ENCODE data around the gene FTO.

FTO gene

DNA sequence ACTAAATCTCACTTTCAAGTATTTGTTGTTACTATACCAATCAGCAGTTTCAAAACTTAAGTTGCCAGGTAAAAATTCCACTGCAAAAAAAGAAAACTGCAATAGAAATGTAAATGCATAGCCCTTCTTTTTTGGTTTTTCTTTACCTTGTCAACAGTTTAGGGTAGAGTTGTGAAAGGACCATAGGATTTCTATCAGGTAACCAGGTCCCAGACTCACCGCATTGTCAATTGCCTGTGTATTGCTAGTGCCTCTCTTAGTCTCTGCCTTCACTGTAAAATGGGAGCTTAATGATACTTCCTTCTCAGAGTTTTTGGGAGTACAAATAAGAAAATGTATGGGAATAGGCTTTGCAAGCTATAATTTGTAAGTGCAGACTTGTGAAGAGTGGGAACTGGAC lies 145.0 kb downstream of the FTO start:
- no peaks in the 10 kb centered on the region for H3K9me3 ChIP-seq (ENCODE audit: control insufficient read depth in 1 of 2, low read length in 2 of 2)
- no peak overlapping the region for H3K27ac ChIP-seq (ENCODE audit: low read length)
- H3K27me3 ChIP-seq (ENCODE audit: low read depth, low read length) = no peaks in the 10 kb centered on the region

DNA sequence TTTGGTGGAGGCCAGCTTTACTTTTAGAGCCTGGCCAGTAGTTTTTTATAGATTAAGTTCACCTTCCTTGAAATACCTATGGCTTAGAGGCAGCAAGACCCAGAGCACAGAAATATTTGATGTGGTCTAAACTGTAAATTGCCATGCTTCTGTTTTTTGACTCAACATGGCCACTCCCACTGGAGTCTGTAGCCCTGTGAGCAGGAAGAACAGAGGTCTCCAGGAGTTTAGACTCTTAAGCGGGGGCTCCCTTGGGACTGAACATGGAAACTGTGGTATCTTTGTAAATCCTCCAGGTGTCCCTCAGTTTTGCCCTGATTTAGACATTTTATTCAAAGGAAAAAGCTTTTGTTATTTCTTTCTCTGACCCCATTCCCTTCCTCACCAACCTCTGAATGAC lies 145.6 kb downstream of the FTO start:
- no peaks in the 10 kb centered on the region for H3K27me3 ChIP-seq (ENCODE audit: low read depth, low read length)
- no peaks in the 10 kb centered on the region for H3K9me3 ChIP-seq (ENCODE audit: control insufficient read depth in 1 of 2, low read length in 2 of 2)
- no peak overlapping the region for H3K27ac ChIP-seq (ENCODE audit: low read length)
- no peaks in the 10 kb centered on the region for H3K4me1 ChIP-seq (ENCODE audit: control insufficient read depth in 1 of 2, insufficient read depth in 2 of 2, low read length in 2 of 2)
- peaks cover 4% of the 10 kb centered on the region in 2 donors for H3K36me3 ChIP-seq (ENCODE audit: control insufficient read depth in 1 of 2, insufficient read depth in 2 of 2, low read length in 2 of 2)
- H3K4me3 ChIP-seq (ENCODE audit: low read depth in 1 of 2, low read length in 2 of 2) = no peak overlapping the region

More for the DNA sequence above, 145.0 kb downstream of the FTO start:
- Histone ChIP-seq H3K4me3 (ENCODE audit: low read depth in 1 of 2, low read length in 2 of 2) (no peak overlapping the region), H3K36me3 (ENCODE audit: control insufficient read depth in 1 of 2, insufficient read depth in 2 of 2, low read length in 2 of 2) (peaks cover 4% of the 10 kb centered on the region in 2 donors), H3K4me1 (ENCODE audit: control insufficient read depth in 1 of 2, insufficient read depth in 2 of 2, low read length in 2 of 2) (no peaks in the 10 kb centered on the region)

DNA sequence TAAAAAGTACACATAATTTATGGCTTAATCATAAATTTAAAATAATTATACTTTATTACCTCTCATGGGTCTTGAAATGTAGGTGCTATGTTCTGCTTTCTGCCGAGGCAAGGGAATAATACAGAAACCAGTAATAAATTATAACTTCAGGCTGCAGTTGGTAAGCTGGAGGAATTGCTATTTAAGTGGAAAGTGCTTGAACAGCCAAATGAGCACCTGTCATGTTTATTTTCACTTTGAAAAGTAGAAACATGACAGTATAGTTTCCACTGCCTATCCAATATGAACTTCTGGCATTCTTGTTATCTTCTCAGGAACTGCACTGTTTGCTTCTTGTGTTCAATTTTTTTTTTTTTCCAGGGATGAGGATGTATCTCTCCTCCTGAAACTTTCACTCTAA lies 146.0 kb downstream of the FTO start:
- H3K36me3 ChIP-seq (ENCODE audit: control insufficient read depth in 1 of 2, insufficient read depth in 2 of 2, low read length in 2 of 2) = peaks cover 3 to 4% of the 10 kb centered on the region in 2 donors
- no peaks in the 10 kb centered on the region for H3K27me3 ChIP-seq (ENCODE audit: low read depth, low read length)
- H3K4me1 ChIP-seq (ENCODE audit: control insufficient read depth in 1 of 2, insufficient read depth in 2 of 2, low read length in 2 of 2) = no peaks in the 10 kb centered on the region
- no peak overlapping the region for H3K4me3 ChIP-seq (ENCODE audit: low read depth in 1 of 2, low read length in 2 of 2)
- no peak overlapping the region for H3K27ac ChIP-seq (ENCODE audit: low read length)
- H3K9me3 ChIP-seq (ENCODE audit: control insufficient read depth in 1 of 2, low read length in 2 of 2) = no peaks in the 10 kb centered on the region

DNA sequence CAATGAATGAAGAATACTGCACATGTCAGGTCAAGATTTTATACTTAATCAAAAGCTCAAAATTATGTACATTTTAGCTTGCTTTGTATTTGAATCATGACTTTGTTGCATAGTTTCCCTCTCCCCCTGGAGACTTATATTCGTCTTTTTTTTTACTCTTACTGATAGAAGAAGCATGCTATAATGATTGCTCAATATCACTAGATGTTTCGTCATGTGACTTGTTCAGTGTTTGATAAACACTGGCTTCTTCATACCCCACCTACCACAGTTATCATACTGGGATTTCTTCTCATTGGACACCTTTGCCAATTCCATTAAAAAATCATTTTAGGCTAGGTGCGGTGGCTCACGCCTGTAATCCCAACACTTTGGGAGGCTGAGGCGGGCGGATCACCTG lies 148.7 kb downstream of the FTO start:
- Histone ChIP-seq H3K27ac (ENCODE audit: low read length) (no peak overlapping the region), H3K4me1 (ENCODE audit: control insufficient read depth in 1 of 2, insufficient read depth in 2 of 2, low read length in 2 of 2) (no peaks in the 10 kb centered on the region), H3K9me3 (ENCODE audit: control insufficient read depth in 1 of 2, low read length in 2 of 2) (no peaks in the 10 kb centered on the region), H3K4me3 (ENCODE audit: low read depth in 1 of 2, low read length in 2 of 2) (no peak overlapping the region), H3K36me3 (ENCODE audit: control insufficient read depth in 1 of 2, insufficient read depth in 2 of 2, low read length in 2 of 2) (no peaks in the 10 kb centered on the region), H3K27me3 (ENCODE audit: low read depth, low read length) (no peaks in the 10 kb centered on the region)

DNA sequence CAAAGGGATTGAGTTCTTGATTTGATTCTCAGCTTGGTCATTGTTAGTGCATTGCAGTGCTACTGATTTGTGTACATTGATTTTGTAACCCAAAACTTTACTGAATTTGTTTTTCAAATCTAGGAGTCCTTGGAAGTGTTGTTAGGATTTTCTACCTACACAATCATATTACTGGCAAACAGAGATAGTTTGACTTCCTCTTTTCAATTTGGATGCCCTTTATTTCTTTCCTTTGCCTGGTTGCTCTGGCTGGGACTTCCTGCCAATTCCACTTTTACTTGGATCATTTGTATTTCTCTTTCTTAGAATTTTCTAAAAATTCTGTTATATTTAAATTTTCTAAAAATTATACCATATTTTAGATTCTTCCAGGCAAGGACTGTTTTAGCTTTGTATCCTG lies 151.1 kb downstream of the FTO start:
- H3K36me3 ChIP-seq (ENCODE audit: control insufficient read depth in 1 of 2, insufficient read depth in 2 of 2, low read length in 2 of 2) = no peaks in the 10 kb centered on the region
- H3K27ac ChIP-seq (ENCODE audit: low read length) = no peak overlapping the region
- no peaks in the 10 kb centered on the region for H3K9me3 ChIP-seq (ENCODE audit: control insufficient read depth in 1 of 2, low read length in 2 of 2)
- no peaks in the 10 kb centered on the region for H3K4me1 ChIP-seq (ENCODE audit: control insufficient read depth in 1 of 2, insufficient read depth in 2 of 2, low read length in 2 of 2)
- no peaks in the 10 kb centered on the region for H3K27me3 ChIP-seq (ENCODE audit: low read depth, low read length)
- no peak overlapping the region for H3K4me3 ChIP-seq (ENCODE audit: low read depth in 1 of 2, low read length in 2 of 2)

DNA sequence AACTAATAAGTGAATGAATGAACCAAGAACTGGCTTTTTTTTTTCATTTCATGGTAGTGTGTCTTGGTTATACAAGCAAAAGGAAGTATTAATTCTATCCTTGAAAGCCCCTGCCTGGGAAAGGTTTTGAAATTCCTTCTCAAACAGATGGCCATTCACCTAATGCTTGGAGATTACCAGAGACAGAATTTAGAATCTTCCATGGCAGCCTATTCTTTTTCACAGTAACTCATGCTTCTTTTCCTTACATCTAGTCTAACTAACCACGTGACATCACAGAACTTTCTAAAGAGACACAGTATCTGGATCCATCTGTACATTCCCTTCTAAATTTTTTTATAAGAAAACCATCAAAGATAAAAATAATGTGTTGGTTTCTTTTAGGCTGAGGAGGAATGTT lies 151.6 kb downstream of the FTO start:
- H3K36me3 ChIP-seq (ENCODE audit: control insufficient read depth in 1 of 2, insufficient read depth in 2 of 2, low read length in 2 of 2) = no peaks in the 10 kb centered on the region
- H3K4me1 ChIP-seq (ENCODE audit: control insufficient read depth in 1 of 2, insufficient read depth in 2 of 2, low read length in 2 of 2) = no peaks in the 10 kb centered on the region
- H3K4me3 ChIP-seq (ENCODE audit: low read depth in 1 of 2, low read length in 2 of 2) = no peak overlapping the region
- H3K27me3 ChIP-seq (ENCODE audit: low read depth, low read length) = no peaks in the 10 kb centered on the region
- H3K27ac ChIP-seq (ENCODE audit: low read length) = no peak overlapping the region
- no peaks in the 10 kb centered on the region for H3K9me3 ChIP-seq (ENCODE audit: control insufficient read depth in 1 of 2, low read length in 2 of 2)

DNA sequence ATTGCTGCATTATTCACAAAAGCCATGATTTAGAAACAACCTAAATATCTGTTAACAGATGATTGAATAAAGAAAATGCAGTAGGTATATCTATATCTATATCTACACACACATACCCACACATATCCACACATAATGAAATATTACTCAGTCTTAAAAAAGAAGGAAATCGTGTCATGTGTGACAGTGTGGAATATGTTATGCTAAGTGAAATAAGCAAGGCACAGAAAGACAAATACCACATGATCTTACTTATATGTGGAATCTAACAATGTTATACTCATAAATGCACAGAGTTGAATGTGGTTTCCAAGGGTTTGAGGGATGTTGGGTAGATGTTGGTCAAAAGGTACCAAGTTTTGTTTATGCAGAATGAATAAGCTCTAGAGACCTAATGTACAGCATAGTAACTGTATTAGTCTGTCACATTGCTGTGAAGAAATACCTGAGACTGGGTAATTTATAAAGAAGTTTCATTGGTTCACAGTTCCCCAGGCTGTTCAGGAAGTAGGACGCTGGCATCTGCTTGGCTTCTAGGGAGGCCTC lies 156.1 kb downstream of the FTO start:
- peaks cover 0 to 15% of the 10 kb centered on the region in 2 donors for H3K36me3 ChIP-seq (ENCODE audit: control insufficient read depth in 1 of 2, insufficient read depth in 2 of 2, low read length in 2 of 2)
- H3K27ac ChIP-seq (ENCODE audit: low read length) = no peak overlapping the region
- peaks cover 0 to 7% of the 10 kb centered on the region in 2 donors for H3K4me1 ChIP-seq (ENCODE audit: control insufficient read depth in 1 of 2, insufficient read depth in 2 of 2, low read length in 2 of 2)
- no peaks in the 10 kb centered on the region for H3K27me3 ChIP-seq (ENCODE audit: low read depth, low read length)
- H3K4me3 ChIP-seq (ENCODE audit: low read depth in 1 of 2, low read length in 2 of 2) = no peak overlapping the region
- no peaks in the 10 kb centered on the region for H3K9me3 ChIP-seq (ENCODE audit: control insufficient read depth in 1 of 2, low read length in 2 of 2)

DNA sequence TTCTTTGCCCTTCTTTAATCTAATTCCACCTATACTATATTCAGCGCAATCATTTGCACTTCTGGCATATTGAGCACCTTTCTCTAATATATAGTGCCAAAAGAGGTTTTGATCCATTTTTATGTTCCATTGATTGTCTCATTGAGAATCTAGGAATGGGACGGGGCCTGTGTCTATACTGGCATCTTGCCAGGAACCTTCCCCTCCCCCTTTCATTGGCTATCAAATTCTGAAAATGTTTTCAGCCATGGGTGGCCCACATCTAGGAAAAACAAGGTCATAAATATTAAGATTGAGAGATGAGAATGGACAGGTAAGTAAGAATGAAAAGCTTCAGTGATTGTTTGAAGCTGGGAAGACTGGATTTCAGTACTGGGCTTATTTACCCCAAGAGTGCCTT lies 159.9 kb downstream of the FTO start:
- Histone ChIP-seq H3K4me3 (ENCODE audit: low read depth in 1 of 2, low read length in 2 of 2) (no peak overlapping the region), H3K9me3 (ENCODE audit: control insufficient read depth in 1 of 2, low read length in 2 of 2) (no peaks in the 10 kb centered on the region), H3K4me1 (ENCODE audit: control insufficient read depth in 1 of 2, insufficient read depth in 2 of 2, low read length in 2 of 2) (peaks cover 0 to 11% of the 10 kb centered on the region in 2 donors), H3K27me3 (ENCODE audit: low read depth, low read length) (no peaks in the 10 kb centered on the region), H3K27ac (ENCODE audit: low read length) (no peak overlapping the region), H3K36me3 (ENCODE audit: control insufficient read depth in 1 of 2, insufficient read depth in 2 of 2, low read length in 2 of 2) (peaks cover 0 to 15% of the 10 kb centered on the region in 2 donors)

DNA sequence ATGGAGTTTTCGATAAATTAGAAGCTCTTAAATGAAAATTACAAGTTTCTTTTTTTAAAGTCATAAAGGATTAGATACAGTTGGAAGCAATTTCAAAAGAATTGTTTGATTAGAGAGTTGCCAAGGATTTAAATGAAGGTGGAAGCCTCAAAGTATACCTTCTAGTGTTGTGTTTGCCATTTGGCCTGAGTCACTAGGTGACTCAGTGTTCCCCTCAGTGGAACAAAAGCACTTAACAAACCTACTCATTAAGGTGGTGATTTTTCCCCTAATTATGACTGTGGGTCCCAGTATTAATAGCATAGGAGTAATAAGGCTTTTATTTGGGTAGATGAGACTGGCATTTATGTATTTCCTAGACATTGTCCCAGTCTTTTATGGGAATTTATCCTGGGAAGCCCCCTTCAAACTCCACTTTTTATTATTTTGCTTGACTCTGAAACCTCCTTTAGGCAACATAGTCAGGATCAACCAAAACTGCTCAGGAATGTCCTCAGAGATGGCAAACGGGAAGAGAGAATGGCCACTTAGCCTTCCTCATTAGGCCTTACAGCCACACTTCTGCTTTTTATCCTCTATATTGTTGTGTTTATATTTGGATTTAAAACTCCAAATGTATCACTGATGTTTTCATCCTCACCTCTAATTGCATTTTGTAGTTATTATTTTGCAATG lies 161.0 kb downstream of the FTO start:
- H3K4me1 ChIP-seq (ENCODE audit: control insufficient read depth in 1 of 2, insufficient read depth in 2 of 2, low read length in 2 of 2) = peaks cover 0 to 11% of the 10 kb centered on the region in 2 donors
- no peak overlapping the region for H3K27ac ChIP-seq (ENCODE audit: low read length)
- no peaks in the 10 kb centered on the region for H3K9me3 ChIP-seq (ENCODE audit: control insufficient read depth in 1 of 2, low read length in 2 of 2)
- no peaks in the 10 kb centered on the region for H3K27me3 ChIP-seq (ENCODE audit: low read depth, low read length)
- H3K36me3 ChIP-seq (ENCODE audit: control insufficient read depth in 1 of 2, insufficient read depth in 2 of 2, low read length in 2 of 2) = peaks cover 0 to 15% of the 10 kb centered on the region in 2 donors
- H3K4me3 ChIP-seq (ENCODE audit: low read depth in 1 of 2, low read length in 2 of 2) = no peak overlapping the region

DNA sequence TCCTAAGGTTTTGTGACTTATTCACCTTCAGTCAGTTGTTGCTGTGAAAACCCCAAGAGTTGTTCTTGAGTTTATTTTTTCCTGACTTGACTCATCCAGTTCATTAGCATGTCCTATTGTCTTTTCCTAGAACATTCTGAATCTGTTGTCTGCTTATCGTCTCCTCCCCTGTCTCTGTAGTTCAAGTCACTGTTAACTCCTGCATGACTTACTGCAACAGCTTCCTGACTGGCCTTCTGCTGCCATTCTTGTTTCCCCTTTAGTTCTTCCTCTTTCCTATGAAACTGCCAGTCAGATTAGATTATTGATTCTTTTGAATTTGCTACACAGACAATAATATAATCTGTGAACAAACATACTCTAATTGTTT lies 161.5 kb downstream of the FTO start:
- peaks cover 0 to 11% of the 10 kb centered on the region in 2 donors for H3K4me1 ChIP-seq (ENCODE audit: control insufficient read depth in 1 of 2, insufficient read depth in 2 of 2, low read length in 2 of 2)

DNA sequence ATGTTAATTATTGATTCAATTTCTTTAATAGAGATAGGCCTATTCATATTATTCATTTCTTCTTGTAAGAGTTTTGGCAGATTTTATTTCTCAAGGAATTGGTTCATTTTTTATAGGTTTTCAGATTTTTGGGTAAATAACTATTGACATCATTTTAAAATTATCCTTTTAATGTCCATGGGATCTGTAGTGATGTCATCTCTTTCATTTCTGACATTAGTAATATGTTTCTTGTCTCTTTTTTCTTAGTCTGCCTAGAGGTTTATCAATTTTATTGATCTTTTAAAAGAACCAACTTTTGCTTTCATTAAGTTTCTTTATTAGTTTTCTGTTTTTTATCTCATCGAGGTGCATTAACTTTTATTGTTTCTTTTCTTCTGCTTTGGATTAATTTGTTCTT lies 162.6 kb downstream of the FTO start:
- no peaks in the 10 kb centered on the region for H3K9me3 ChIP-seq (ENCODE audit: control insufficient read depth in 1 of 2, low read length in 2 of 2)
- H3K27ac ChIP-seq (ENCODE audit: low read length) = no peak overlapping the region
- H3K4me3 ChIP-seq (ENCODE audit: low read depth in 1 of 2, low read length in 2 of 2) = no peak overlapping the region
- no peaks in the 10 kb centered on the region for H3K27me3 ChIP-seq (ENCODE audit: low read depth, low read length)
- peaks cover 0 to 11% of the 10 kb centered on the region in 2 donors for H3K4me1 ChIP-seq (ENCODE audit: control insufficient read depth in 1 of 2, insufficient read depth in 2 of 2, low read length in 2 of 2)
- H3K36me3 ChIP-seq (ENCODE audit: control insufficient read depth in 1 of 2, insufficient read depth in 2 of 2, low read length in 2 of 2) = peaks cover 0 to 24% of the 10 kb centered on the region in 2 donors

More for the DNA sequence above, 161.5 kb downstream of the FTO start:
- Histone ChIP-seq H3K27ac (ENCODE audit: low read length) (no peak overlapping the region), H3K4me3 (ENCODE audit: low read depth in 1 of 2, low read length in 2 of 2) (no peak overlapping the region), H3K9me3 (ENCODE audit: control insufficient read depth in 1 of 2, low read length in 2 of 2) (no peaks in the 10 kb centered on the region), H3K36me3 (ENCODE audit: control insufficient read depth in 1 of 2, insufficient read depth in 2 of 2, low read length in 2 of 2) (peaks cover 0 to 18% of the 10 kb centered on the region in 2 donors), H3K27me3 (ENCODE audit: low read depth, low read length) (no peaks in the 10 kb centered on the region)

DNA sequence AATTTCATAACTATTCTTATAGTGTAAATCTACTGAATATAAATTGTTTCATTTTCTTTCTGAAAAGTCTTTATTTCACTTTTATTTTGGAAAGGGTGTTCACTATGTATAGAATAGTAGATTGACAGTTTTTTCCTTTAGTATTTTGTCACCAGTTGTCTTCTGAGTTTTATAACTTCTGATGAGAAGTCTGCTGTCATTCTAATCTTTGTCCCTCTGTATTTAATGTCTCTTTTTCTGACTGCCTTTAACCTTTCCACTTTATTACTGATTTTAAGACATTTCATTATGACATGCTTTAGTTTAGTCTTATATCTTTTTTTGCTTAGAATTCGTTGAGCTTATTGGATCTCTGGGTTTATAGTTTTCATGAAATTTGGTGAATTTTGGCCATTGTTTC lies 166.9 kb downstream of the FTO start:
- no peak overlapping the region for H3K4me3 ChIP-seq (ENCODE audit: low read depth in 1 of 2, low read length in 2 of 2)
- no peaks in the 10 kb centered on the region for H3K27me3 ChIP-seq (ENCODE audit: low read depth, low read length)
- no peaks in the 10 kb centered on the region for H3K9me3 ChIP-seq (ENCODE audit: control insufficient read depth in 1 of 2, low read length in 2 of 2)
- H3K27ac ChIP-seq (ENCODE audit: low read length) = no peak overlapping the region
- no peaks in the 10 kb centered on the region for H3K4me1 ChIP-seq (ENCODE audit: control insufficient read depth in 1 of 2, insufficient read depth in 2 of 2, low read length in 2 of 2)
- peaks cover 4 to 13% of the 10 kb centered on the region in 2 donors for H3K36me3 ChIP-seq (ENCODE audit: control insufficient read depth in 1 of 2, insufficient read depth in 2 of 2, low read length in 2 of 2)

All from muscle layer of duodenum (tissue), 2 donors.